K562 (cell line): ENCODE data around the gene RSBN1L. TPM values are rescaled to one million over a fixed set of nuclear protein-coding genes. Genes with fewer than 3 reads are reported as not detected.

Source experiments
- ATF1 ChIP-seq, 2 experiments: fragments of 450-650 bp in 1 of 2; IDR thresholded peaks; 2 replicates each; pipeline ENCODE4 v1.6.1; 2016; ENCODE audit warnings: missing compliant biosample characterization in 1 of 2, missing genetic modification characterization in 1 of 2
- CCAR2 ChIP-seq: fragments of 200-400 bp; formaldehyde crosslinking; IDR thresholded peaks from 2 replicates; pipeline ENCODE4 v1.6.1; 2017; ENCODE audit warnings: mild to moderate bottlenecking, low read depth, low read length
- CHCHD3 ChIP-seq: fragments of 250-450 bp; sonication (Bioruptor Pico); IDR thresholded peaks from 2 replicates; pipeline ENCODE4 v2.1.2; 2022; ENCODE audit warnings: mild to moderate bottlenecking
- E2F3 ChIP-seq: fragments of 250-450 bp; sonication (Bioruptor Pico); IDR thresholded peaks from 2 replicates; pipeline ENCODE4 v1.4.0; 2020; ENCODE audit warnings: mild to moderate bottlenecking
- ETV6 ChIP-seq, 3 experiments: fragments of 150-350 bp in 1 of 3; sonication (generic) in 1 of 3; formaldehyde crosslinking in 1 of 3; IDR thresholded peaks; 2 replicates each; pipeline versions ENCODE4 v1.6.1 to v1.8.0; 2014 to 2022; ENCODE audit warnings: borderline replicate concordance in 2 of 3, low read depth in 2 of 3, antibody characterized with exemption in 1 of 3, low read length in 1 of 3, mild to moderate bottlenecking in 1 of 3, missing genetic modification reagents in 1 of 3
- RBM22 ChIP-seq: fragments of 200-400 bp; formaldehyde crosslinking; IDR thresholded peaks from 2 replicates; pipeline ENCODE4 v1.6.1; 2018; ENCODE audit warnings: low read length, low read depth; ENCODE audit not compliant: poor library complexity, severe bottlenecking
- RCOR1 ChIP-seq, 2 experiments: IDR thresholded peaks; 2 replicates each; pipeline ENCODE4 v1.6.1; 2012; ENCODE audit warnings: low read depth in 2 of 2, low read length in 2 of 2, borderline replicate concordance in 1 of 2, improper control_type of control experiment in 1 of 2
- RREB1 ChIP-seq: fragments of 250-450 bp; sonication (Bioruptor Pico); IDR thresholded peaks from 2 replicates; pipeline ENCODE4 v1.4.0; 2020
- SAFB2 ChIP-seq: fragments of 200-400 bp; formaldehyde crosslinking; IDR thresholded peaks from 2 replicates; pipeline ENCODE4 v1.6.1; 2018; ENCODE audit warnings: borderline replicate concordance, low read length, low read depth, moderate library complexity; ENCODE audit not compliant: severe bottlenecking
- TCFL5 ChIP-seq: fragments of 250-450 bp; sonication (Bioruptor Pico); conservative IDR thresholded peaks from 2 replicates; pipeline ENCODE4 v1.6.1; 2021; ENCODE audit warnings: mild to moderate bottlenecking, moderate library complexity, matching md5 sums
- ZKSCAN8 ChIP-seq: fragments of 200-800 bp; sonication (Bioruptor generic); IDR thresholded peaks from 2 replicates; pipeline ENCODE4 v1.6.1; 2016; ENCODE audit warnings: missing genetic modification characterization, missing compliant biosample characterization
- ZNF408 ChIP-seq: fragments of 250-450 bp; sonication (Bioruptor Pico); IDR thresholded peaks from 2 replicates; pipeline ENCODE4 v1.4.0; 2020; ENCODE audit warnings: low read depth, mild to moderate bottlenecking, moderate library complexity
- polyA plus RNA-seq, 8 experiments: library from polyadenylated mRNA; depleted of rRNA in 4 of 8; stranded (reverse) in 5 of 8; unstranded in 3 of 8; fragments of >200 nt; fragmentation: Nextera tagmentation in 2 of 8; fragmentation: Illumina TruSeq in 1 of 8; extraction: Ambion mirVana in 2 of 8; extraction: Trizol in 1 of 8; gene quantifications; 2 replicates each; pipeline versions ENCODE4 v1.2.1 to v1.2.3, GENCODE V29; 2011 to 2014; ENCODE audit warnings: inconsistent platforms in 1 of 8, missing spikeins in 1 of 8
- total RNA-seq, 7 experiments: library from RNA; depleted of rRNA in 6 of 7; stranded (reverse); fragments of >200 nt in 6 of 7; fragmentation: Illumina TruSeq in 2 of 7; extraction: Trizol in 2 of 7; gene quantifications; 2 replicates each; pipeline versions ENCODE4 v1.2.1 to v1.2.3, GENCODE V29; 2011 to 2021; ENCODE audit warnings: low replicate concordance in 1 of 7
- TF ChIP-seq, protein P1 (sequence below): fragments of 450-650 bp; IDR thresholded peaks from one replicate; pipeline ENCODE4 v1.6.1; 2018; ENCODE audit warnings: mild to moderate bottlenecking, moderate library complexity; ENCODE audit not compliant: partially characterized antibody
- TF ChIP-seq, protein P2 (sequence below): fragments of 450-650 bp; formaldehyde crosslinking; IDR thresholded peaks from 2 replicates; pipeline ENCODE4 v1.4.0; 2022; ENCODE audit warnings: missing genetic modification characterization
- TF ChIP-seq, protein P3 (sequence below): sonication (generic); formaldehyde crosslinking; IDR thresholded peaks from 2 replicates; pipeline ENCODE4 v1.8.0; 2022; ENCODE audit warnings: missing genetic modification reagents, mild to moderate bottlenecking, moderate library complexity, borderline replicate concordance

The RSBN1L gene
- total and polyA plus RNA-seq, 9 of the 15 experiments (the other 6 are each of a cell fraction or from before 2014, with no cell fraction given), result 6.2 to 35.2 (median 20.1) TPM

GRCh38 chr7:77696643-77697534 is 630 bp downstream of the RSBN1L start (continued):
- TF ChIP-seq, protein P1, sequence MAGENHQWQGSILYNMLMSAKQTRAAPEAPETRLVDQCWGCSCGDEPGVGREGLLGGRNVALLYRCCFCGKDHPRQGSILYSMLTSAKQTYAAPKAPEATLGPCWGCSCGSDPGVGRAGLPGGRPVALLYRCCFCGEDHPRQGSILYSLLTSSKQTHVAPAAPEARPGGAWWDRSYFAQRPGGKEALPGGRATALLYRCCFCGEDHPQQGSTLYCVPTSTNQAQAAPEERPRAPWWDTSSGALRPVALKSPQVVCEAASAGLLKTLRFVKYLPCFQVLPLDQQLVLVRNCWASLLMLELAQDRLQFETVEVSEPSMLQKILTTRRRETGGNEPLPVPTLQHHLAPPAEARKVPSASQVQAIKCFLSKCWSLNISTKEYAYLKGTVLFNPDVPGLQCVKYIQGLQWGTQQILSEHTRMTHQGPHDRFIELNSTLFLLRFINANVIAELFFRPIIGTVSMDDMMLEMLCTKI, result no peak
- TF ChIP-seq ATF1 (CRISPR knock-in tag; IDR thresholded peaks at IDR 0.05) (no peak), ATF1 (tag; IDR thresholded peaks at IDR 0.05) (no peak), CHCHD3 (CRISPR knock-in tag) (no peak), ZKSCAN8 (CRISPR knock-in tag) (no peak), TCFL5 (CRISPR knock-in tag) (no peak), RCOR1 (IDR thresholded peaks at IDR 0.05; ENCODE audit: borderline replicate concordance in 1 of 2, low read depth in 2 of 2, low read length in 2 of 2) (no peak), RREB1 (no peak), E2F3 (CRISPR knock-in tag) (peak; percentile 7; the same call in 1 of the 2 replicates), RBM22 (no peak), CCAR2 (no peak), ETV6 (IDR thresholded peaks at IDR 0.05; ENCODE audit: borderline replicate concordance in 1 of 2, low read depth in 2 of 2, low read length in 1 of 2) (no peak), ETV6 (CRISPR knock-in tag; IDR thresholded peaks at IDR 0.05; ENCODE audit: borderline replicate concordance) (no peak), ZNF408 (CRISPR knock-in tag) (no peak), SAFB2 (no peak)
- TF ChIP-seq, protein P2, sequence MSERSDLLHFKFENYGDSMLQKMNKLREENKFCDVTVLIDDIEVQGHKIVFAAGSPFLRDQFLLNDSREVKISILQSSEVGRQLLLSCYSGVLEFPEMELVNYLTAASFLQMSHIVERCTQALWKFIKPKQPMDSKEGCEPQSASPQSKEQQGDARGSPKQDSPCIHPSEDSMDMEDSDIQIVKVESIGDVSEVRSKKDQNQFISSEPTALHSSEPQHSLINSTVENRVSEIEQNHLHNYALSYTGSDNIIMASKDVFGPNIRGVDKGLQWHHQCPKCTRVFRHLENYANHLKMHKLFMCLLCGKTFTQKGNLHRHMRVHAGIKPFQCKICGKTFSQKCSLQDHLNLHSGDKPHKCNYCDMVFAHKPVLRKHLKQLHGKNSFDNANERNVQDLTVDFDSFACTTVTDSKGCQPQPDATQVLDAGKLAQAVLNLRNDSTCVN, result no peak
- TF ChIP-seq, protein P3, sequence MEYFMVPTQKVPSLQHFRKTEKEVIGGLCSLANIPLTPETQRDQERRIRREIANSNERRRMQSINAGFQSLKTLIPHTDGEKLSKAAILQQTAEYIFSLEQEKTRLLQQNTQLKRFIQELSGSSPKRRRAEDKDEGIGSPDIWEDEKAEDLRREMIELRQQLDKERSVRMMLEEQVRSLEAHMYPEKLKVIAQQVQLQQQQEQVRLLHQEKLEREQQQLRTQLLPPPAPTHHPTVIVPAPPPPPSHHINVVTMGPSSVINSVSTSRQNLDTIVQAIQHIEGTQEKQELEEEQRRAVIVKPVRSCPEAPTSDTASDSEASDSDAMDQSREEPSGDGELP, result peak; percentile 46; the same call in 1 of the 2 replicates
